Cardiac muscle cell (in vitro differentiated cells and primary cell): ENCODE data around the gene NXPH1. TPM values are rescaled to one million over a fixed set of nuclear protein-coding genes. Genes with fewer than 3 reads are reported as not detected.

ENCODE experiments used
- DNase-seq, 2 donors: peaks; one replicate each; pipeline versions ENCODE4 v3.0.0 to v3.0.0-alpha.2; 2010 to 2017; ENCODE audit warnings: low read depth in 1 of 2, low spot score in 1 of 2
- H3K27ac ChIP-seq: fragments of 200-600 bp; sonication (generic); 2 replicates; pipeline ENCODE4 v1.5.1; 2016
- H3K27me3 ChIP-seq: fragments of 200-600 bp; sonication (generic); 2 replicates; pipeline ENCODE4 v1.6.0; 2016; ENCODE audit warnings: control low read depth
- H3K36me3 ChIP-seq: fragments of 200-600 bp; sonication (generic); 2 replicates; pipeline ENCODE4 v1.5.1; 2016; ENCODE audit warnings: control low read depth
- H3K4me1 ChIP-seq: fragments of 200-600 bp; sonication (generic); 2 replicates; pipeline ENCODE4 v1.8.1; 2017; ENCODE audit warnings: low read depth, mild to moderate bottlenecking, mixed run types
- H3K4me3 ChIP-seq: fragments of 200-600 bp; sonication (generic); 2 replicates; pipeline ENCODE4 v1.5.1; 2016; ENCODE audit warnings: mild to moderate bottlenecking
- H3K9me3 ChIP-seq: fragments of 200-600 bp; sonication (generic); 2 replicates; pipeline ENCODE4 v1.5.1; 2017; ENCODE audit warnings: low read depth, mild to moderate bottlenecking, control low read depth
- polyA plus RNA-seq: library from polyadenylated mRNA; unstranded; fragments of >200 nt; fragmentation: Nextera tagmentation; extraction: Ambion mirVana; gene quantifications from 2 replicates; pipeline ENCODE4 v1.2.1, GENCODE V29; 2016
- total RNA-seq: library from RNA; depleted of rRNA; stranded (reverse); fragments of >200 nt; gene quantifications from 2 replicates; pipeline ENCODE4 v1.2.3, GENCODE V29; 2016
- TF ChIP-seq, protein P1 (sequence below): IDR thresholded peaks from 2 replicates; pipeline ENCODE4 v1.5.1; 2012; ENCODE audit warnings: low read depth, mild to moderate bottlenecking, low read length

The NXPH1 gene
- total and polyA plus RNA-seq, 2 experiments from 2014 or later: 0.95 to 1.7 TPM

DNA sequence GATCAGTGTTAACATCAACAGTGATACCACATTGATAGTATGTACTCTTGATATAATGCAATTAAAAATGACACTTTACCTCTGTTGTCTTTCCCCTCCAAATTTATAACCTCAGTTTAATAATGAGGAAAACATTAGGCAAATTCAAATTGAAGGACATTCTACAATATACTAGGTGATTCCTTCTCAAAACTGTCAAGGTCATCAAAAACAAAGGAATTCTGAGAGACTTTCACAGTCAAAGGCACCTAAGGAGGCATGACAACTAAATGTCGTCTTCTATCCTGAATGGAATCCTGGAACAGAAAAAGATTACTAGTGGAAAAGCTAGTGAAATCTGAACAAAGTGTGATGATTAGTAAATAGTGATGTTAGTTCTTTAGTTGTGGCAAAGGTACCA is 22.3 kb upstream of the NXPH1 start:
- Histone ChIP-seq H3K9me3 (no peaks in the 10 kb centered on the region), H3K27ac (no peak overlapping the region), H3K4me1 (no peaks in the 10 kb centered on the region), H3K4me3 (no peak overlapping the region), H3K36me3 (no peaks in the 10 kb centered on the region), H3K27me3 (no peaks in the 10 kb centered on the region)
- DNase-seq: no peak
- TF ChIP-seq, protein P1, sequence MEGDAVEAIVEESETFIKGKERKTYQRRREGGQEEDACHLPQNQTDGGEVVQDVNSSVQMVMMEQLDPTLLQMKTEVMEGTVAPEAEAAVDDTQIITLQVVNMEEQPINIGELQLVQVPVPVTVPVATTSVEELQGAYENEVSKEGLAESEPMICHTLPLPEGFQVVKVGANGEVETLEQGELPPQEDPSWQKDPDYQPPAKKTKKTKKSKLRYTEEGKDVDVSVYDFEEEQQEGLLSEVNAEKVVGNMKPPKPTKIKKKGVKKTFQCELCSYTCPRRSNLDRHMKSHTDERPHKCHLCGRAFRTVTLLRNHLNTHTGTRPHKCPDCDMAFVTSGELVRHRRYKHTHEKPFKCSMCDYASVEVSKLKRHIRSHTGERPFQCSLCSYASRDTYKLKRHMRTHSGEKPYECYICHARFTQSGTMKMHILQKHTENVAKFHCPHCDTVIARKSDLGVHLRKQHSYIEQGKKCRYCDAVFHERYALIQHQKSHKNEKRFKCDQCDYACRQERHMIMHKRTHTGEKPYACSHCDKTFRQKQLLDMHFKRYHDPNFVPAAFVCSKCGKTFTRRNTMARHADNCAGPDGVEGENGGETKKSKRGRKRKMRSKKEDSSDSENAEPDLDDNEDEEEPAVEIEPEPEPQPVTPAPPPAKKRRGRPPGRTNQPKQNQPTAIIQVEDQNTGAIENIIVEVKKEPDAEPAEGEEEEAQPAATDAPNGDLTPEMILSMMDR: no peak

DNA sequence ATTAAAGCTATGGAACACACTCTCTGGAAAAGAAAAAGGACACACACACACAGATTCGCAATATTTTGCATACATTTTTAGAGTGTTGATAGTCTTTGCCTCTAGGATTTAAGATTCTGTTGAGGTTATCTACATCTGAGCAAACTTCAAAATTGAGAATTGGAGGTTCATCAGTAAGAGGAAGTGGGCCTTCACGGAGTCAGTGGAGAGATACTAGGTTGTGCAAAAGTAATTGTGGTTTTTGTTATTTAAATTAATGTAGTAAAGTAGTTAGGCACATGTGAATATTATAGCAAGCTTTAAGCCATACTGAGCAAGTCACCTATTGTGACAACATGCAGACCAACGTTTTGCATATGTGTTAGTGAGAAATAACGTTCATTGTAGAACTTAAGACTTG is 19.8 kb upstream of the NXPH1 start:
- no peaks in the 10 kb centered on the region for H3K9me3 ChIP-seq
- no peak overlapping the region for H3K4me3 ChIP-seq
- H3K27ac ChIP-seq: no peak overlapping the region
- no peaks in the 10 kb centered on the region for H3K4me1 ChIP-seq
- TF ChIP-seq, protein P1: no peak
- H3K27me3 ChIP-seq: no peaks in the 10 kb centered on the region
- no peak for DNase-seq
- no peaks in the 10 kb centered on the region for H3K36me3 ChIP-seq

DNA sequence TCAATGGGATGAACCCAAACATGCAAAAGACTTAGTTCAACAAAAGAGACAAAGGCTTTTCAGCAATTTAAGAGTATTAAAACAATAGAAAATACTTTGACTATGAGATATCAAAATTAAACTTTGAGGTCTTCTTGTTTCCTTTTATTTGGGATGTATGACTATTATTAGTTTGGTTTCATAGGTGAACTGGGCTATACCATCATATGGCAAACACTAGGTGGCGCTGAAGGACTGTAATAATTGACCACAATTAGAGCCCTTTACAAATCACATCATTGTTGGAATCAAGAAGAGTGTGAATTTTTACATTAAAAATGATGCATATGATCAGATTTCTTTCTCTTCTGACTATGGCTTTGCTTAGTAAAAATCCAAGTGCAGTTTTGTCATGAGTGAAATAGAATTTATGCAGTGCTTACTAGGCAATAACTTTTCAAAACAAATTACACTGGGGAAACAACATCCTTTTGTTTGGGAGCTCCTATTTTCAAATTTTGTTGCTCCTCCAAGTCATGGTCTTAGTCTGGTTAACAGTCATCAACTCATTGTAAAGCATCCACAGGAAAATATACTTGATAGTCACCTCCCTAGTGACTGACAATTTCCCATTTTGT is 14.7 kb upstream of the NXPH1 start:
- no peak overlapping the region for H3K27ac ChIP-seq
- H3K36me3 ChIP-seq: no peaks in the 10 kb centered on the region
- H3K27me3 ChIP-seq: no peaks in the 10 kb centered on the region
- H3K4me1 ChIP-seq: no peaks in the 10 kb centered on the region
- no peaks in the 10 kb centered on the region for H3K9me3 ChIP-seq
- TF ChIP-seq, protein P1: peak; percentile 65
- peak; percentile 73 to 83 for DNase-seq
- no peak overlapping the region for H3K4me3 ChIP-seq

DNA sequence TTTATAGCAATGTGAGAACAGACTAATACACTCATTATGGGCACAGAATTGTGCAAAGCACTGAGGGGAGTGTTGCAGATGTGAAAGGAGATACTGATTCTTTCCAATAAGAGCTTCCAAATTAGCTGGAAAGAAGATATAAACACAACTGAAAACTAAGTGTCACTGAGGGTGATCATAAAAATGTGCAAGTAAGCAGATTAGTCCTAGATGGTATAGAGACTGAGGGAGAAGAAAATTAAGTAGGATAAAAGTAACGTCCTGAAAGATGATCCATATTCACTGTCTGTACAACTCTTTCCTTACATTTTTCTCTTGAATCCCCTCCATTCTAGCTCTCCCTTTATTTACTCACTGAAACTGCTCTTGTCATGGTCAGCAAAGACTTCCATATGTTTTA is 11.2 kb upstream of the NXPH1 start:
- no peaks in the 10 kb centered on the region for H3K36me3 ChIP-seq
- H3K27ac ChIP-seq: no peak overlapping the region
- no peaks in the 10 kb centered on the region for H3K9me3 ChIP-seq
- DNase-seq: no peak
- H3K27me3 ChIP-seq: peaks cover 4% of the 10 kb centered on the region
- TF ChIP-seq, protein P1: no peak
- no peak overlapping the region for H3K4me3 ChIP-seq
- no peaks in the 10 kb centered on the region for H3K4me1 ChIP-seq

DNA sequence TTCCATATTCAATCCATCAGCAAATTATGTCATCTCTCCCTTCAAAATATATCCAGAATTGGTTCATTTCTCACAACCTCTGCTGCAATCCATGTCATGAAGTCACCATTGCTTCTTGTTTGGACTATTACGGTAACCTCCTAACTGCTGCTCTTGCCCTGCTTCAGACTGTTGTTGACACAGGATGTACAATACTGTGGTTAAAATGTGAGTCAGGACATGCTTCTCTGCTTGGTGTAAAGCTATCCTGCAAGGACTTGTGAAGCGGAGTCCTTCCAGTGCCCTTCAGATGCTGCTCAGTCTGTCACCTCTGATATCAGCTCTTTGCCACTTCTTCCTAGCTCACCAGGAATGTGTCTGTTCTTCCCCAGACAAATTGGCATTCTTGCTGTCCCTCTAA is 10.4 kb upstream of the NXPH1 start:
- Histone ChIP-seq H3K4me1 (no peaks in the 10 kb centered on the region), H3K4me3 (no peak overlapping the region), H3K27me3 (peaks cover 13% of the 10 kb centered on the region), H3K9me3 (no peaks in the 10 kb centered on the region), H3K36me3 (no peaks in the 10 kb centered on the region), H3K27ac (no peak overlapping the region)
- DNase-seq: no peak
- TF ChIP-seq, protein P1: no peak
